GM21381 (cell line): ENCODE data around the gene CLMP.
"Not testable (repeated sequence)": the region's sequence is repeated elsewhere in the genome, so short reads cannot be mapped to it uniquely, and the experiment has no call there.

Experiments used
- ATAC-seq: cut with Tn5 transposase; IDR thresholded peaks from one replicate; pipeline ENCODE4 v1.9.1; 2021; ENCODE audit warnings: mild to moderate bottlenecking, moderate library complexity; ENCODE audit not compliant: unreplicated experiment

Gene CLMP

DNA sequence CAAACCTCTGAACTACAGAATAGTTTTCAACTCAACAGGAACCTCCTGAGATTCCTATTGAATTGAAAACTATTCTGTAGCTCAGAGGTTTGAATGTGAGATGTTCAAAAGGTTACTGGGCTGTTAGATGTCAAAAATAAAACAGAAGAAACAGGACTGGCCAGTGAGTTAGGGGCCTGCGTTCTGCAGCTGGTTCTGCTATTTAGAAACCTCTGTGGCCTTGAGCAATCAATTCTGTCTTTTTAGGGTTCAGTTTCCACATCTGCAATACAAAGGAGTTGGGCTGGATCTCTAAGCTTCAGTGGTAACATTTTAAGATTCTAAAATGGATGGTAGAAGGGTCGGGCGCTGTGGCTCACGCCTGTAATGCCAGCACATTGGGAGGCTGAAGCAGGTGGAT, 55.8 kb downstream of the CLMP start:
- ATAC-seq: no peak

DNA sequence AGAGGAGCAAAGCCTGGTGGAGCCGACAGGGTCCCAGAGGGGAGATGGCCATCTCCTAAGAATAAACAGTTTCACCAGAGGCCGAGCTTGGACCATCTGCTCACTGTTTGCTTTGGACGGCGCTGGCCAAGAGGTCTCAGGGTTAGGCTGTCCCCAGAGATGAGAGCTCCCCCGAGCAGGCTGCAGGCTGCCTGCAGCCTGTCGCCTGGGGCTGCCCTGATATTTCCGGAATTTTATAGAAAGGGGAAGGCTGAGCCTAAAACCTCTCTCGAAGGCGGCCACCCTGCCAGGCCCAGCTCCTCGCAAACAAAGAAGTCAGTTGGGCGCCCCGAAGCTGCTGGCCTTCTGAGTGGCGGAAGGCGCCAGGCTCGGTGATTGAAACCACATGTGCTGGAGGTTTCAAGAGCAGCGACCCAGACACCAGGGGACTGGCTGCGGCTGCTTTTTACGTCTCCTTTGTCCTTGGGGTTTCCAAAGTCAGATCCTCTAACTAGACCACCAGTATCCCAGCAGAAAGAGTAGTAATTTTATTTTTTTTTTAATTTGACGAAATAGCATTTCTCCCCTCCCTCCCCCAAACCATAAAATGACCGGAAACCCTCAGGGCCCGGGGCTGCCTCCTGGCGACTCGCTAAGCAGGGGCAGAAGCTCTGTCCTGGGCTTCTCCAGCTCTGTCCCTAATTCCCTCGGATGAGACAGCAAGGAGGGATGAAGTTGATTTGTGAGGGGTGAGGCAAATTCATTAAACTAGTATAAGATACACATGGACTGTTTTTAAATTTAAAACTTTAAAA, 57.4 kb downstream of the CLMP start:
- no peak for ATAC-seq

DNA sequence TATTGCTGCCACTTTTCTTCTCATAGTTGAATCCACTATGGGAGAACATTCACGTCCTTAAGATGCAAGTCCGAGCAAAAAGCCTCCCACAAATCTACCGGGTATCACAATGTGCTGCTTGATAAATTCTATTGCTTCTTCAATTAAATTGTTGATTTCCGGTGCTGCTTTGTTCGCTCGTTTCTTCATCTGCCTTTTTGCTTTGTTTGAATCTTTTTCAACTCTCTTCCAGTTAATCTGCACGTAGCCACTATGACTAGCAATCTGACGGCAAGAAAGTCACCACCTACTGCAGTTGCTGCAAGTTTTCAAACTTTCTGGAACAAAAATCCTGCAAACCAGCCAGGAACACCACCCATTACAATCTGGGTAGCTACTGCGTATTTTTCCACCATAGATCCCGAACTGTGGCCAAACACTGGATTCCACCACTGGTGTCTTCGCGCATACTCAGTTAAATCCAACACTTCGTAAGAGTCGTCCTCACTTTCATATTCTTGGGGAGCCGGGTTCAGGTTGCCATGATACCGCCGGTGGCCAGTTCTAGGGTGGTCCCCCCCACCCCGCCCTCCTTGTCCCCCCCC, 59.1 kb downstream of the CLMP start:
- ATAC-seq: no peak

DNA sequence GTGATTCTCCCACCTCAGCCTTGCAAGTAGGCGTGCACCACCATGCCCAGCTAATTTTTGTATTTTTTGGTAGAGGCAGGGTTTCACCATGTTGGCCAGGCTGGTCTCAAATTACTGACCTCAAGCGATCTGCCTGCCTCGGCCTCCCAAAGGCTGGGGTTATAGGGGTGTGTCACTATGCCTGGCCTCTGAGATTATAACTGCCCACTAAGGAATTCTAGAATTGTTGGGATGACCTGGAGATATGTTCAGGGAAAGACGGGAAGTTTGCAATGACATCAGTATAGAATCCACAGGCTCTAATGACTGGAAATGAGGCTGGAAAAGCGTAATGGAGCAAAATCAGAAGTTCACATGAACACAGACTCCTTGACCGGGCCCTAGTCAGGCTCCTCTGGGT, 62.2 kb downstream of the CLMP start:
- no peak for ATAC-seq

DNA sequence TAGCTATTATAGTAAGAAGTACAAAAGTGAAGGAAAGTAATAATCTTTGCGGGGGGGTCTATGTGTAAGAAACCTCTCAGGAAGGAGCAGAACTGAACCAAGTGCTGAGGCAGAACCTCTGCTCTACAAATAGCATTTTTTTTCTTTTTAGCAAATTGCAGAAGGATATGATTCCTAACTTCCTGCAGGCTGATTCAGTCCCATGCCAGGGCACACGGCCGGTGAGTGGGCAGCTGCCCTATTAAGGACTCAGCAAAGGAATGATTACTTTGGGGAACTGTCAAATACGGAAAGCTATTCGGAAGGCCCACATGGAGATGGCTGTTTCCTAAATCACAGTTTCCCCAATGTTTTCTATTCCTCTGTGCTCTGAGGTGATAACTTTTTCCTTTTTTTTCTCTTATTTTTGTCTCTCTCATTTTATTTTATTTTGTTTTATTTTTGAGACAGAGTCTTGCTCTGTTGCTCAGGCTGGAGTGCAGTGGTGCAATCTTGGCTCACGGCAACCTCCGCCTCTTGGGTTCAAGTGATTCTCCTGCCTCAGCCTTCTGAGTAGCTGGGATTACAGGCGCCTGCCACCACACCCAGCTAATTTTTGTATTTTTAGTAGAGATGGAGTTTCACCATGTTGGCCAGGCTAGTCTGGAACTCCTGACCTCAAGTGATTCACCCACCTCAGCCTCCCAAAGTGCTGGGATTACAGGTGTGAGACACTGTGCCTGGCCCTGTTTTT, 62.8 kb downstream of the CLMP start:
- not testable (repeated sequence) for ATAC-seq

DNA sequence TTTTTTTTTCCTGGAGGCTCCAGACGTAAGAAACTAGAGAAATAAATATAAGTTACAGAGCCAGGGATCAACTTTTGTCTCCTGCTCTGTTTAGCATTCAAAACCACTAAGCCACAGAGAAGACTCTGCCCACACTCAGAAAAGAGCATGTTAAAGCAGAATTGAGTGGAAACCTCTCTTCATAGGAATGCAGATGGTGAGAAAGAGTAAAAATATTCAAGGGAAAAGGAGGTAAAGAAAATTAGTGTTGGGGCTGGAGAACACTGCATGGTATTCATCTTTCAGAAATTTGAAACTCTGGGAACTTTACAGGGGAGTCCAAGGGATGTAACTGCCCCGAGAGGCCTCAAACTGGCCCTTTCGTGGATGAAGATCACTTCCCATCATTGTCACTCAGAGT, 65.1 kb downstream of the CLMP start:
- no peak for ATAC-seq

DNA sequence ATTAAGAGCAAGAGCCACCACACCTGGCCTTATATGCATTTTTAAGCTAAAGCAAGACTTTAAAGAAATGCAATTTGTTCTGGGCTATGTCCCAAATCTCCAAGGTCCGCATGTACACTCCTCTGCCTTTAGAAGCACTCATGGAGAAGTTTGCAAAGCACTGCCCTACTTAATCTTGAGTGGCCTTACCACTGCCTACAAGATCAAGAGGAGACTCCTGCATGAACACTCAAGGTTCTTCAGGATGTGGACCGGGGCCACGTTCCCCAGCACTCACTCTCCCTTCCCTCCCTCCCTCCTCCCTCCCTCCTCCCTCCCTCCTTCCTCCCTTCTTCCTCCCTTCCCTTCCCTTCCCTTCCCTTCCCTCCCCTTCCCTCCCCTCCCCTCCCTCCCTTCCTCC, 69.9 kb downstream of the CLMP start:
- no peak for ATAC-seq

DNA sequence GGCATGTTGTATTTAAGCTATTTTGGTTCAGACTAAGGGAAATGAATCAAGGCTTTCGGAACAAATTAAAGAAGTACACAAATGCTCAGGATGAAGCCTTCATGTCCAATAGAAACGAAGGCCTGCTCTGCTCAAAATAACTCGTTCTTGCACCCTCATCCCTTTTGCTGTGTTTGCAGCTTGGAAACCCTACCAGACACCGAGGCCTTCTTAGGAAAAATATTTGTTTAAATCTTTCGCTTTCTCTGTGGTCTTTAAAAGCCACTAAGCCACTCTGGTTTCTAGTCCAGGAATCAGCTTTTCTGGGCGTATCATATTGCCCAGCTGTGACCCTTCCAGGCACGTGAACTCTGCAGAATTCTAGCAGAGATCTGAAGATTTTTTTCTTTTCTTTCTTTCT, 72.2 kb downstream of the CLMP start:
- no peak for ATAC-seq

DNA sequence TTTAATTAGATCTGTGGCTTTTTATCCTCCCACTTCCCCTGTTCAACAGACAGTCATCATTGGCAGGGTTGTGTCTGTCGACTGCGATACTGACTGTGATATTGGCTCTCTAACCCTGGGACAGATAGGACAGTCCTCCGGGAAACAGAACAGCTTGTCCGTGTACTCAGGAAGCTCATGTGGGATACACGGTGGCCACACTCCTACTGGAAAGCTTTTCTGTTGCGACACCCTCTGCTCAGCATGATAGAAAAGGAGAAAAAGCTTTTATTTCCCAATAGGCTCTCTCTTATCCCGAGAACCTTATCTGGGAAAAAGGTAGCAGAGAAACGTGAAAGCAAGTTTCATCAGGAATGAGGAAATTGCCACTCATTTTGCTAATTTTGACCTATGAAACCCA, 72.7 kb downstream of the CLMP start:
- ATAC-seq: no peak

DNA sequence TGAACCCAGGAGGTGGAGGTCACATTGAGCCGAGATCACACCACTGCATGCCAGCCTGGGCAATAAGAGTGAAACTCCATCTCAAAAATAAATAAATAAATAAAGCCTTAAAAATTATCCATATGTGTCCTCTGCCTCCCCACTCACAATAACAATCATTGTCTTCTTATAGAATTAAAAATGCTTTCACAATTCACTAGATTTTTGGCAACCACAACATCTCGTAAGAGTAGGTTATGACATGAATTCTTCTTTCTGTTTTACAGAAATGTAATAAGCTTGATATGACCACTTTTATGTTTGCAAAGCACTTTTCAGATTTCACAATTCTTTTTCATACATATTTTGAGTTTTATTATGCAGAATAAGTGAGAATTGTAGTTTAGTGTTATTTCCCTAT, 78.6 kb downstream of the CLMP start:
- ATAC-seq: no peak

DNA sequence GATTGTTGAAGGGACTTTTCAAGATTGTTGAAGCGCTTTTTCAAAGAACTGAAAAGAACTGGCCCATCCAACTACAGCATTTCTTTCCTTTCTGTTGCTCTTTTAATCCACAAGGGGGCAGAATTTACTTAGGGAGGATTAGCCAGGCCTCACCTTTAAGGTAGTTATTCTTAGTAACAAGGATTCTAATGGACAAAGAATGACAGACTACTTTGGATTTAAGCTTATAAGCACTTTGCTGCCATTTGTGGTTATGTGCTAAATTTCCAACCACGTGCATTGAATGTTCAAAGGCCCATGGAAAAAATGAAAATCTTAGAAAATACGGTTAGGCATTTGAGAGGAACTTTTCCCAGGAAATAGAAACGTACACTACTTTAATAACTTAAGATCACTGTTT, 83.6 kb downstream of the CLMP start:
- ATAC-seq: no peak

DNA sequence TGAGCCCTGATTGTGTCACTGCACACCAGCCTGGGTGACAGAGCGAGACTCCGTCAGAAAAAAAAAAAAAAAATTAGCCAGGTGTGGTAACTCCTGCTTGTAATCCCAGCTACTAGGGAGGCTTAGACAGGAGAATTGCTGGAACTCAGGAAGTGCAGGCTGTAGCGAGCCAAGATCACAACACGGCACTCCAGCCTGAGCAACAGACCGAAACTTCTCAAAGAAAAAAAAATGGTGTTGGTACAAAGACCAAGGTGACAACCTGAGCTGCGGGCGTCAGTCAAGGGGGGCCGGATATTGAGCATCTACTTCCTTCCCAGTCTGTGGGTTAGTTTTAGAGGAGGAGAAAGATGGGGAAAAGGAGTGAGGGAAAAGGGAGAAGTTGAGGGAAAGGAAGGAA, 84.7 kb downstream of the CLMP start:
- ATAC-seq: no peak

DNA sequence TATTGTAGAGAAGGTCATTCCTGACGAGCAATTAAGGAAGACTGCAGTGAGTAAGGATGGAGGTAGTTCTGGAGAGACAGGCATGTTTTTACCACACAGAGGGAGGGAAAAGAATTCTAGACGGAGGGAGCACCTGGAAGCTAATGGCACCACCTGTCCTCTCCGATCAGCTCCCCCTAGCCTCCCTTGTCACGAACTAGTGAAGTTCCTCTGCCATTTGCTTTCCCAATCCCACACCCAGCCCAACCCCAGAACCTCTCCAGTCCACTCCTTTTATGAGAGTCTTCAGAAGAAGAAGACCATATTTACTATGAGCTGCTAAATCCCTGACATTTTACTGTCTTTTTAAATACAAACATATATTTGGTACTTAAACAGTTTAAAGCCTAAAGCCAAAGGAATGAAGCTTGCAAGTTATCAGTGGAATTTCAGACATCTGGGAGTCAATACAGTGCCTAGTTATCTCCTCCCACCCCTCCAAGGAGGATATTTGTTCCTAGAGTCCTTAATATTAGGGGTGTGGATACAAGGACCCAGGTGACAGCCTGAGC, 87.0 kb downstream of the CLMP start:
- no peak for ATAC-seq

DNA sequence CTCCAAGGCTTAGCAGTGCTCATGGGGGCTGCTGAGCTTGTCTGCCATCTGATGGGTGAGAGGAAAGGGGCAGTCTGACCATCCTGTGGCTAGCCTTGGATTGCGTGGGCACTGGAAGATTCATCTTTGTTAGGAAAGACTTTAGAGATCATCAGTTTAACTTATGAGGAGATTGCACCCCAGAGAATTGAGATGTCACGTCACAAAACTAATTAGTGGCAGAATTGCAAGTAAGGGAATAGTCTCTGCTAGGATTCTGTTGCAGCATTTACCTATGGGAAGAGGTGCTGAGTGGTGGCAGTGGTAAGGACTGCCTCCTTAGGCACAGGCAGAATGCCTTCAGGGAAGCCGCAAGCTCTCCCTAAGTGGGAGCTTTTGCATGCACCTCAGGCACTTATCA, 90.4 kb downstream of the CLMP start:
- no peak for ATAC-seq

DNA sequence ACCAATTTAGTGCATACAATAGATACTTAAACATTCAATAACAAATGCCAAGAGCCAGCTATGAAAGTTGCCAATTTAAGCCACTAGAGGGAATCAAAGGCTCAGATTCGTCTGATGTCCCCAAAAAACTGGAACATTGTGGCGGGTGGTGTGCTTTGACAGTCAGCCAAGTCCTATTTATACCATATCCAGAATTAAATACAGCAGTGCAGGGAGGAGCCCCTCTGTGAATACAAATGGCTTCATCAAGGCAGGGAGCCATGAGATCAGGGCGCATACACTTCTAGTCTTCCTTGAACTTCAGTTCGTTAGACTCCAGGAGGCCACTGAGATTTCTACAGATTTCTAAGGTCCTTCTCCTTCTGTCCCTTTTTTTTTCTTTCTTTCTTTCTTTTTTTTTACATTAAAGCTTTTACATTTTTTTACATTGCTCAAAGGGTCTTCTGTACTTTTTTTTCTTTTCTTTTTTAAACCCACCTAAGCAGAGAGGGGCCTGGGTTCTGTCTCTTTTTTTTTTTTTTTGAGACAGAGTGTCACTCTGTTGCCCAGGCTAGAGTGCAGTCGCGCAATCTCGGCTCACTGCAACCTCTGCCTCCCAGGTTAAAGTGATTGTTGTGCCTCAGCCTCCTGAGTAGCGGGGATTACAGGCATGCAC, 91.6 kb downstream of the CLMP start:
- no peak for ATAC-seq

DNA sequence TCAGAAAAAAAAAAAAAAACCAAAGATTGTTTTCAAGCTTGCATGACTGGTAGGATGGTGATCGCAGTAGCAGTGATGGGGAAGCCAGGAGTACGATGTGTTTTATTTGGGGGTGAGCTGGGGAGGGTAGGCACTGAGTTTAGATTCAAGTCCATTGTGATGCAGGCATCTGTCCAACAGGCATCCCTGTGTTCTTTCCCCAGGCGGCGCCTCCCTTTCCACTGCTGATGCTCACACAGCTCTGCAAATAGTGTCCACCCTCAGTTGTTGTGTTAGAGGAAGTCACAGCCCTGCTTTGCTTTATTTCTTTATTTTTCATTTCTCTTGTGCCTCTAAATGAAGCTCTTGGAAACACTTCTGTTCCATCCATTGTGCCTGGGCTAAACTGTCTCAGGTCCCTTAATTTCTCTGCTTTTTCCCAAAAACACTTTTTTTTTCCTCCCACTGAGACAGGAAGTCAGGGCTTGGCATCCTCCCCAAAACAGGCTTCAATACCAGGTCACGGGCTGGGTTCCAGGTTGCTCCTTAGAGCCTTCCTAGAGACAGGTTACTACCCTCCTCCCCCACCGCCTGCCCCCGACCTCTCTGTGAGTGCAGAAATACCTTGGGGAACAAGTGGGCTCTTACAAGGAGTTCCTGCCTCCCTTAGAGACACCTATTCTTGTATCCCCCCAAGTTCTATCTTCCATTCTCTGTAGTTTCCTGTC, 94.5 kb downstream of the CLMP start:
- no peak for ATAC-seq

DNA sequence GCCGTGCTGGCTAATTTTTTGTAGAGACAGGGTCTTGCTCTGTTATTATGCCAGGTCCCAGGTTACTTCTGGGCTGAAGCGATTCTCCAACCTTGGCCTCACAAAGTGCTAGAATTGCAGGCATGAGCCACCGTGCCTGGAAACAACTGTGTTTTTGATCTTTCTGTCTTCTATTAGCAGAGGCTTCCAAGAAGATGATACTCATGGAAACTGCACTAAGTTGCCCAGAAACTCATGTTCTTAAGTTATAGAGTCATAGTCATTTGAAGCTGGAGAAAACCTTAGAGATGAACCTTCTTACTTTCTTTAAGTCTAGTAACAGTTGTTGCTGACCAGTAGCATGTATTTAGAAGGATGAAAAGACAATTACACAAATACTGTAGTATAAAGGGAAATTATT, 96.1 kb downstream of the CLMP start:
- no peak for ATAC-seq

DNA sequence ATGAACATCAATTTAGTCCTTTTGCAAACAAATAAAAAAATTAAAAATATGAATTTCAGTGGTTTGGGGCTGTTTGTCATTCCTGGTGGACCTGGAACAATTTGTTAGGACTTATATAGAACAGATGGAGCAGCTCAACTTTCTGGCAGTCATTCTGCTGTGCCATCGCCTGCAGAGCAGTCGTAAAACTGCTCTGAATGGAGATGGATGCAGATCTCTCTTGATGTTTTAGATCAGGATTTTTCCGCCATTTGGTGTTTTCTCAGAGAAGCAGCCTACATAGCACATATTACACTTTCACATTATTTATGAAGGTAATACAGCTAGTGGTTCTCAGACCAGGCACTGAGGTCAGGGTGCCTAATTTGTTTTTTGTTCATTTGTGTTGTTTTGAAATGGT, 101.3 kb downstream of the CLMP start:
- no peak for ATAC-seq

DNA sequence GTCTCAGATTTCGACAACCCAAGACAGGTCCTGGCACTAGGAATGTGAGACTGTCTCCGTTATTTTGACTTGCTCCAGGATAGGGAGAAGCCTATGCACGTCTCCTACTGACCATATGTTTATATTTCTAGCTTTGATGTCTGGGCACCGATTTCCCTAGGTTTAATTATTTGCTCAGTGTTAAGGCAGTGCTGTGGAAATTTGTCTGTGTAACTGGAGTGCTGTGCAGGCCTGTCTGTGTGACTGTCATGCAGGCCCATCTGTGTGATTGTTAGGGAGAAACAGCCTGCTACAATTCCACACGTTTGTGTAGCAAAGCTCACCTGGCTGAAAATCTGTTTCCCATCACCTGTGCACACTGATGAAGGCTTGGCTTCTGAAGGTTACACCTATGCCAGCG, 103.5 kb downstream of the CLMP start:
- ATAC-seq: no peak

DNA sequence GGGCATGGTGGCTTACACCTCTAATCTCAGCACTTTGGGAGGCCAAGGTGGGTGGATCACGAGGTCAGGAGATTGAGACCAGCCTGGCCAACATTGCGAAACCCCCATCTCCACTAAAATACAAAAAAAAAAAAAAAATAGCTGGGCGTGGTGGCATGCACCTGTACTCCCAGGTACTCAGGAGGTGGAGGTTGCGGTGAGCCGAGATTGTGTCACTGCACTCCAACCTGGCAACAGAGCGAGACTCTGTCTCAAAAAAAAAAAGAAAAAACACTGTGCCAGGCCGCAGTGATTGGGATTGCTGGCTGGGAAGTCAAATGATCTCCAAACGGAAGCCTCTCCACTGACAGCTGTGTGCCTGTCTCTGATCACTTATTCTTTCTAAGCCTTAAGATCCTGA, 104.9 kb downstream of the CLMP start:
- ATAC-seq: not testable (repeated sequence)

DNA sequence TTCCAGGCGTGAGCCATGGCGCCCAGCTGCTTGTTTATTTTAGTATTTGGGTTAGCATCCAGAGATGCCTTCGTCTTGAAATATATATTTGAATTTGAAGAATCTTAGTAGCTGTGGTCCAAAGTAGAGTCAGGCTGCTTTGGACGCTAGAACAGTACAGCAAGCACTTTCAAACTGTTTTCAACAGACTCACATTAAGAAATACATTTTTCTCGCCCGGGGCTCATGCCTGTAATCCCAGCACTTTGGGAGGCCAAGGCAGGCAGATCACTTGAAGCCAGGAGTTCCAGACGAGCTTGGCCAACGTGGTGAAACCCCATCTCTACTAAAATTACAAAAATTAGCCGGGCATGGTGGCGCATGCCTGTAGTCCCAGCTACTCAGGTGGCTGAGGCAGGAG, 106.2 kb downstream of the CLMP start:
- not testable (repeated sequence) for ATAC-seq
